Gastrocnemius medialis (tissue), 4 donors: ENCODE measurements around the gene CD276.

Experiments
- POLR2A ChIP-seq, 2 donors: fragments of 450-650 bp; IDR thresholded peaks; one replicate each; pipeline ENCODE4 v1.6.1; 2017; ENCODE audit warnings: antibody characterized with exemption in 2 of 2, mild to moderate bottlenecking in 2 of 2, moderate library complexity in 2 of 2
- TF ChIP-seq, protein P1 (sequence below), 5 experiments: fragments of 450-650 bp in 3 of 5; fragments of 200-600 bp in 2 of 5; sonication (generic) in 2 of 5; IDR thresholded peaks in 4 of 5; conservative IDR thresholded peaks in 1 of 5; 1 replicate in 4 of 5; 2 replicates in 1 of 5; pipeline ENCODE4 v1.5.1; 2016 to 2019; ENCODE audit warnings: antibody characterized with exemption in 5 of 5, mild to moderate bottlenecking in 3 of 5, moderate library complexity in 3 of 5

DNA sequence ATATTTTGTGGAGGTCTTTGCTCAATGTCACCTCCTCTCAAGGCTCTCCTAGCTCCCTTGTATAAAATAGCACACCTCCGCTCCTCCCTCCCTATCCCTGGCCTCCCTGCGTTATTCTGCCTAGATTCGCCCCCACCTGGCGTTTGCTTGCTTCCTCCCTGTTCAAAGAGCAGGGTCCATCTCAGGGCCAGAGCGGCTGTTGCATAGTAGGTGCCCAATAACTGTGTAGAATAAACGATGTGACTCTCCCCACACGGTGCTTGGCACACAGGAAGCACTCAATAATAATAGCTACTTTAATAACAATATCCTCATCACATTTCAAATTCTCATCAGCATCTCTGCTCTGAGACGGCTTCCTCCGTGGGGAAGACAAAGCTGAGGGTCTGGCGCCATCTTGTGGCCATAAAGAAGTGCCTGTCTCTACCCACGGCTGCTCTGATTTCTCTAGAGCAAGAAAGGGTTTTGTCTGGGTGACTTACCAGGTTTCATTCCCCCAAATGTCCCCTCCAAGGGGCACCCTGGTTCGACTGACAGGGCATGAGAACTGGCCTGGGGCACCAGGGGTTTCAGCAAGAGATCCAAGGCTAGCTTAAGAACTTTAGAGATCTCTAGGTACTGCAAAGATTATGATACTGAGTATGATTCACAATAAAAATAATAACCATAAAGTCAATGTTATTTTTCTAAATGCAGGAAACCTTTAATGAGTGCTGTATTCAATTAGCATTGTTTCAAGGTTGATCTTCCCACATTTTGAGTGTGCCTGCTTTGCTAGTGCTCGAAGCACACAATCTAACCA lies 16.1 kb downstream of the CD276 start:
- TF ChIP-seq, protein P1, sequence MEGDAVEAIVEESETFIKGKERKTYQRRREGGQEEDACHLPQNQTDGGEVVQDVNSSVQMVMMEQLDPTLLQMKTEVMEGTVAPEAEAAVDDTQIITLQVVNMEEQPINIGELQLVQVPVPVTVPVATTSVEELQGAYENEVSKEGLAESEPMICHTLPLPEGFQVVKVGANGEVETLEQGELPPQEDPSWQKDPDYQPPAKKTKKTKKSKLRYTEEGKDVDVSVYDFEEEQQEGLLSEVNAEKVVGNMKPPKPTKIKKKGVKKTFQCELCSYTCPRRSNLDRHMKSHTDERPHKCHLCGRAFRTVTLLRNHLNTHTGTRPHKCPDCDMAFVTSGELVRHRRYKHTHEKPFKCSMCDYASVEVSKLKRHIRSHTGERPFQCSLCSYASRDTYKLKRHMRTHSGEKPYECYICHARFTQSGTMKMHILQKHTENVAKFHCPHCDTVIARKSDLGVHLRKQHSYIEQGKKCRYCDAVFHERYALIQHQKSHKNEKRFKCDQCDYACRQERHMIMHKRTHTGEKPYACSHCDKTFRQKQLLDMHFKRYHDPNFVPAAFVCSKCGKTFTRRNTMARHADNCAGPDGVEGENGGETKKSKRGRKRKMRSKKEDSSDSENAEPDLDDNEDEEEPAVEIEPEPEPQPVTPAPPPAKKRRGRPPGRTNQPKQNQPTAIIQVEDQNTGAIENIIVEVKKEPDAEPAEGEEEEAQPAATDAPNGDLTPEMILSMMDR (IDR thresholded peaks at IDR 0.05 in 4 of 5, conservative IDR thresholded peaks at IDR 0.05 in 1 of 5): peak; percentile 90 to 94 (median 93)
- no peak for TF ChIP-seq POLR2A (IDR thresholded peaks at IDR 0.05)
